ENCODE data around the gene PLA2G4D. TPM values are rescaled to one million over a fixed set of nuclear protein-coding genes. Genes with fewer than 3 reads are reported as not detected.

The PLA2G4D gene
- polyA plus RNA-seq, 1 experiment: not detected

DNA sequence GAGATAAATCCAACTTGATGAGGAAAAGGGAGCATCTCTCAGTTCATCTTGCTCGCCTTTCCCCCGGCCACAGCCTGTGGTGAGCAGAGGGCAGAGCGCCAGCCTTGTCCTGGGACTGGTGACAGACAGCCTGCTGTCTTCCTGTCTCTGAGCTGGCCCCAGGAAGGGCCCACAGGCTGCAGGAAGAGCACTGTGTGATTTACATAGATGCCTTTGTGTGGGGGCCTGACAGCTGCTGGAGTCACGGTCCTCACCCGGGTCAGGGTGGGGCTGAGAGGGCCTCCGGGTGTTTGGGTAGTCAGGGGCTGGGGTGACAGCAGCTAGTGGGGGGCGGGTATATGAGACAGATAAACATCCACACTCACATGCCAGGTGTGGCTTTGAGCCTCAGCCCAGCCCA lies 29.3 kb downstream of the PLA2G4D start:
- Histone ChIP-seq H3K27ac (ENCODE audit: low read depth, low read length) (no peak overlapping the region), H3K9me3 (ENCODE audit: control insufficient read depth, insufficient read depth, low read length) (peaks cover 9% of the 10 kb centered on the region), H3K27me3 (ENCODE audit: control insufficient read depth, insufficient read depth, low read length) (peaks cover 33% of the 10 kb centered on the region), H3K4me3 (ENCODE audit: low read depth, low read length) (no peak overlapping the region)
- ChIA-PET CTCF (interaction anchor here (1.1 to 4.2 kb wide), 3 partner anchors 19 to 75 kb away, joined by 3 to 25 read pairs (median 5); no protein-coding TSS in a partner anchor), POLR2A (no interaction called here)
- TF ChIP-seq, protein P1, sequence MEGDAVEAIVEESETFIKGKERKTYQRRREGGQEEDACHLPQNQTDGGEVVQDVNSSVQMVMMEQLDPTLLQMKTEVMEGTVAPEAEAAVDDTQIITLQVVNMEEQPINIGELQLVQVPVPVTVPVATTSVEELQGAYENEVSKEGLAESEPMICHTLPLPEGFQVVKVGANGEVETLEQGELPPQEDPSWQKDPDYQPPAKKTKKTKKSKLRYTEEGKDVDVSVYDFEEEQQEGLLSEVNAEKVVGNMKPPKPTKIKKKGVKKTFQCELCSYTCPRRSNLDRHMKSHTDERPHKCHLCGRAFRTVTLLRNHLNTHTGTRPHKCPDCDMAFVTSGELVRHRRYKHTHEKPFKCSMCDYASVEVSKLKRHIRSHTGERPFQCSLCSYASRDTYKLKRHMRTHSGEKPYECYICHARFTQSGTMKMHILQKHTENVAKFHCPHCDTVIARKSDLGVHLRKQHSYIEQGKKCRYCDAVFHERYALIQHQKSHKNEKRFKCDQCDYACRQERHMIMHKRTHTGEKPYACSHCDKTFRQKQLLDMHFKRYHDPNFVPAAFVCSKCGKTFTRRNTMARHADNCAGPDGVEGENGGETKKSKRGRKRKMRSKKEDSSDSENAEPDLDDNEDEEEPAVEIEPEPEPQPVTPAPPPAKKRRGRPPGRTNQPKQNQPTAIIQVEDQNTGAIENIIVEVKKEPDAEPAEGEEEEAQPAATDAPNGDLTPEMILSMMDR (IDR thresholded peaks at IDR 0.05; ENCODE audit: low read depth, low read length): no peak
- no peak for DNase-seq (ENCODE audit: low read depth, low spot score)

DNA sequence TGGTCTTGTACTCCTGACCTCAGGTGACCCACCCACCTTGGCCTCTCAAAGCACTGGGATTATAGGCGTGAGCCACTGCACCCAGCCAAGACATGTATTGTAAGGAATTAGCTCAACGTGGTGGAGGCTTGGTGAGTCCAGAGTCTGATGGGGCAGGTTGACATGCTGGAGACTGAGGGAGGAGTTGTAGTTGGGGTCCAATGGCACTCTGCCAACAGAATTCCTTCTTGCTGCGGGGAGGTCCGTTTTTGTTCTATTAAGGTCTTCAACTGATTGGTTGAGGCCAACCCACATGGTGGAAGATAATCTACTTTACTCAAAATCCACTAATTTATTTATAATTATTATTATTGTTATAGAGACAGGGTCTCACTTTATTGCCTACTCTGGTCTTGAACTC lies 30.1 kb downstream of the PLA2G4D start:
- no peak overlapping the region for H3K4me3 ChIP-seq (ENCODE audit: low read depth, low read length)
- H3K9me3 ChIP-seq (ENCODE audit: control insufficient read depth, insufficient read depth, low read length): peaks cover 9% of the 10 kb centered on the region
- H3K27ac ChIP-seq (ENCODE audit: low read depth, low read length): no peak overlapping the region
- no peak for DNase-seq (ENCODE audit: low read depth, low spot score)
- ChIA-PET CTCF (interaction anchor here (1.1 to 4.2 kb wide), 3 partner anchors 20 to 74 kb away, joined by 3 to 25 read pairs (median 5); no protein-coding TSS in a partner anchor), POLR2A (no interaction called here)
- TF ChIP-seq, protein P1 (IDR thresholded peaks at IDR 0.05; ENCODE audit: low read depth, low read length): no peak
- H3K27me3 ChIP-seq (ENCODE audit: control insufficient read depth, insufficient read depth, low read length): peaks cover 32% of the 10 kb centered on the region

DNA sequence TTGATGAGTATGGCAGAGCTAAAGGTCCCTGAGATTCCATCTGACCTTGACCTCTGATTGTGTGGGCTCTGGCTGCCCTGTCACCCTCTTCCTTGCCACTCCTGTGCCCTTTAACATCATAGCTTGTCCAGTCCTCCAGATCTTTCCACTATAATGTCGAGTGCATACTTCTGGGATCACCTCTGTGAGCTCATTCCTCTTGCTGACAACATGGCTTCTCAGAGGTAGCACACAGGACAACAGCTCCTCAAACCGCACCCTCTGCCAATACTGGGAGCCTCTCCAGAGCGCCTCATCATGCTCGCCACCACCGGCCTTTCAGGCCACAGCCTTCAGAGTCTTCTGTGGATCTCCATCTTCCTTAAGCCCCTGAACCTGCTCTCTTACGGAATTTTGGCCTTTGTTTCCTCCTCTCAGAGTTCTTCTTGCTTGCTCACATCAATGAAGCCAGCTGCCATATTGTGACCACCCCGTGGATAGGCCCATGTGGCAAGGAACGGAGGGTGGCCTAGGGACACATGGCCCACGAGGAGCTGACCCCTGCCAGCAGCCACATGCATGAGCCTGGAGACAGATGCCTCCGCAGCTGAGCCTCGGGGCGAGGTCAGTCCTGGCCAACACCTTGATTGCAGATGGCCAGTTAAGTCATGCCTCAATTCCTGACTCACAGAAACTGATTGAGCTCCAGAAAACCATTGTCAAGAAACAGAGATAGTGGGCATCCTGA lies 31.1 kb downstream of the PLA2G4D start:
- TF ChIP-seq, protein P1 (IDR thresholded peaks at IDR 0.05; ENCODE audit: low read depth, low read length): no peak
- Histone ChIP-seq H3K4me3 (ENCODE audit: low read depth, low read length) (no peak overlapping the region), H3K27ac (ENCODE audit: low read depth, low read length) (no peak overlapping the region), H3K9me3 (ENCODE audit: control insufficient read depth, insufficient read depth, low read length) (peaks cover 4% of the 10 kb centered on the region), H3K27me3 (ENCODE audit: control insufficient read depth, insufficient read depth, low read length) (peaks cover 27% of the 10 kb centered on the region)
- ChIA-PET CTCF (interaction anchor here (2.0 to 4.2 kb wide), 2 partner anchors 21 to 74 kb away, joined by 5 to 25 read pairs; no protein-coding TSS in a partner anchor), POLR2A (interaction anchor here (0.7 kb wide), 1 partner anchor 118 kb away, joined by 3 read pairs; no protein-coding TSS in a partner anchor)
- no peak for DNase-seq (ENCODE audit: low read depth, low spot score)

DNA sequence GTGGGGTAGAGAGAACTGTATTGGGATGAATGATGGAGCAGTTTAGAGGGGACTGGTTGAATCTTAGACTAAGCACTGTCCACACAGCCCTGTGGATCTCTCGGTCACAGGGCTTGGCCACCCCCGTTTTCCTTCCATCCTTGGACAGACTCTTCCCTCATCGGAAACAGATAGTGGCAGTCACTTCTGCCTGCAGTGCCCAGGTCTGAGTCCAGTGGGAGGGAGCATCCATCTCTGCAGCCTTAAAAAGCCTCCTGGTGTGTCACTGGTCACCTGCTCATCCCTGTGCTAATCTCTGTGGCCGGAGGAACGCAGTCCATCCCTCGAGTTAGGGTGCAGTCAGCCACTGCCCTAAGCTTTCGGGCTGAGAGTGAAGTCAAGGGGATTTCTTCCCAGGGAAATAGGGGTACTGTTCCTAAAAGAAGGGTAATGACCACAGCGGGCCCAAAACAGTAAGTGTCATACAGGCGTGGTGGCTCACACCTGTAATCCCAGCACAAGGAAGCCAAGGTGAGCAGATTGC lies 32.0 kb downstream of the PLA2G4D start:
- TF ChIP-seq, protein P1 (IDR thresholded peaks at IDR 0.05; ENCODE audit: low read depth, low read length): no peak
- CTCF ChIA-PET: interaction anchor here (0.6 to 4.2 kb wide), 6 partner anchors 8 to 73 kb away, joined by 3 to 25 read pairs (median 4); no protein-coding TSS in a partner anchor
- peaks cover 29% of the 10 kb centered on the region for H3K27me3 ChIP-seq (ENCODE audit: control insufficient read depth, insufficient read depth, low read length)
- H3K4me3 ChIP-seq (ENCODE audit: low read depth, low read length): no peak overlapping the region
- H3K27ac ChIP-seq (ENCODE audit: low read depth, low read length): no peak overlapping the region
- POLR2A ChIA-PET: no interaction called here
- DNase-seq (ENCODE audit: low read depth, low spot score): no peak
- H3K9me3 ChIP-seq (ENCODE audit: control insufficient read depth, insufficient read depth, low read length): peaks cover 3% of the 10 kb centered on the region

DNA sequence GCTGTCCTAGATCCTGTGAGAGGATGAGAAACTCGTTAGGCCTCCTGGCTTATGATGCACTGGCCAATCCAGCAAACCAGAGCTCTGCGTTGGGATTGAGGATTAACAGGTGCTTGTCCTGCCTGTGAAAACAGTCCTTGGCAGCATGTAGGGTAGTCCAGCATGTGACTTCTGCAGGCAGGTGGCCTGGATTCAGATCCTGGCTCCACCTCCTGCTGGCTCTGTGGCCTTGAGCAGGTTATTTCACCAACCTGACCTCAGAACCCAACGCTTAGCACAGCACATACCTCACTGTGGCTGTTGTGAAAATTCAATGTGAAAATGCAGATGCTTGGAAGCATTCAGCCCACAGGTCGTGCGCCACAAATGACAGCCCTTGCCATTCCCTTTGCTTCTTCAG lies 33.6 kb downstream of the PLA2G4D start:
- Histone ChIP-seq H3K27ac (ENCODE audit: low read depth, low read length) (no peak overlapping the region), H3K9me3 (ENCODE audit: control insufficient read depth, insufficient read depth, low read length) (no peaks in the 10 kb centered on the region; the same call in 1 of the 2 replicates), H3K4me3 (ENCODE audit: low read depth, low read length) (no peak overlapping the region), H3K27me3 (ENCODE audit: control insufficient read depth, insufficient read depth, low read length) (peaks cover 33% of the 10 kb centered on the region)
- ChIA-PET CTCF (interaction anchor here (0.6 to 1.3 kb wide), 4 partner anchors 9 to 608 kb away, joined by 3 to 5 read pairs (median 4); no protein-coding TSS in a partner anchor), POLR2A (no interaction called here)
- TF ChIP-seq, protein P1 (IDR thresholded peaks at IDR 0.05; ENCODE audit: low read depth, low read length): no peak
- no peak for DNase-seq (ENCODE audit: low read depth, low spot score)

All from AG04450 (cell line).